Activated T-helper 9 cell treated with anti-CD3 and anti-CD28 coated beads, Interleukin-2, amount 50 U/mL, for 16 hours (primary cell): ENCODE results near the gene AOAH.

ENCODE experiments used
- DNase-seq: peaks from one replicate; pipeline ENCODE4 v3.0.0-alpha.2; 2020; ENCODE audit warnings: low read depth

The AOAH gene

DNA sequence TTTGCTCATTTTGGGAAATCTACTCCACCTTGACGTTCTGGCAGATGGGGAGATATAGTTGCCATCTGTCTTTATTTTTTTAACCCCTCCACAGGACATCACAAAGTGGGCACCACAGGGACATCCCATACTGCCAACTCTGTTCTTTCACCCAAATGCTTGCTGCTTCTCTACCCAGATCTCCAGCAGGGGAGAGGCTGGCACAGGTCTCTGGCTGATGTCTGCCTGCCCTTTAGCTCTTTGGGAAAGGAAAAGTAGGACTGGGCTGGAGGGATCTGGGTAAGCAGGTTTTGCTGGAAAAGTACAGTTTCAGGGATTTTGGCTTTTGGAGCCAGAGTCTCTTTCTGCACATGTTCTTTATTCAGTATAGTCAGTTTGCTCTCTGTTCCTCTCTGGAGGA lies 178.0 kb downstream of the AOAH start:
- no peak for DNase-seq

DNA sequence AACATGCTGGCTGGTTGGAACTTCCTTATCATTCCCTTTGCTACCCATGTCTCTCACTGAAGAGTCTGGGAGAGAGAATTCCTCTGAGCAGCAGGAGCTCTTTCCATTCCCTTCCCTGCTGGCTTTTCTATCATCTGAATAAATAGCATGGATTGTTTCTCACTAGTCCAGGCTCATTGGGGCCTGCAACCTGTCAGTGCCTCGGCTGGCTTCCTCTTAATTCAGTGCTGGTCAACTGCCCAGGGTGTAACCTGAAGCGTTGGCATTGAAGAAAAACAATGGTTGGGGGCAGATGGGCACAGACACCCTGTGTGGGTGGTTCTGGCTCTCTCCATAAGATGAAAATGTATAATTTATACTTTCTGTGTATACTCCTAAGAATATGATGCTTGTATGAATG lies 179.0 kb downstream of the AOAH start:
- no peak for DNase-seq

DNA sequence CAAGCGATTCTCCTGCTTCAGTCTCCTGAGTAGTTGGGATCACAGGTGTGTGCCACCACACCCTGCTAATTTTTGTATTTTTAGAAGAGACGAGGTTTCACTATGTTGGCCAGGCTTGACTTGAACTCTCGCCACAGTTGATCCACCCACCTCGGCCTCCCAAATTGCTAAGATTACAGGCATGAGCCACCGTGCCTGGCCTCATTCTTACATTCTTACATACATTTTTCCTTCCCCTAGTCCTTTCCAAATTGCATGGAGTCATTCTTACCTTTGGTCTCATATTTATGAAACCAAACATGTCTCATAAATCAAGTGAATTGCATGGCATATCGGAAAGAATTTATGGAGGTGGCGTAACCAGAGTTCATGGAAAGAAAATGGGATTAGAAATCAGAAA lies 186.2 kb downstream of the AOAH start:
- no peak for DNase-seq

DNA sequence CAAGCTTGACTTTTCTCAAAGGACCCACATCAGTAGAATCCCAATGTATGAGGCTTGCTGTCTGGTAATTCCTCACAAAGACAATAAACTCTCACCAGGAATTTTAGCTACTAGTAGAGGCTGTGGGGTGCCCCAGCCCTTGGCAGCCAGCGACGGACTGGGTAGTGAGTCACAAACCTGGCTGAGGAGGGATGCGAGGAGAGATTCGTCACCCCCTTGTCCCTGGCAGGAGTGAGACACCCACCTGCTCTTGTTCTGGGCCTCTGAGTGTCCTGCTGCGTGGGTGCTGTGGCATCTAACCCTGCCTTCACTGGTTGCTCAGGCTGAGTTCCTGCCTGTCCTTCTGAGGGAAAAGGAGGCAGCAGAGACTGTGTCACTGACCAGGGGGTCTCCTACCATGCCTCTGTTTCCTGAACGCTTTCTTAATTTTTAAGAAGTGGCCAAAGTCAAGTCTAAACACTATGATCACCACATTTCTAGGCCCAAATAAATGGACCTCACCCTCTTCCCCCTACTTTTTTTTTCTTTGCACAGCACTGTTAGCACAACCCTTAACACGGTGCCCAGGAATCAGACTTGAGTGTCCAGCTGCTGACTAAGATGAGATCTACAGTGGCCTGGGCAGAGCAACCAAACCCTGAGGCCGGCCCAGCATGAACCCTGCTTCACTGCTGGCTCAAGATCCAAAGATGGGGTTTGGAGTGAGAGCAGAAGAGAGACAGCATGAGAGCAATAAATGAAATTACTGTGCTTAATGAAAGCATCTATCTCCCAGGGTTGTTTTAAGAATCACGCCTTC lies 188.2 kb downstream of the AOAH start:
- DNase-seq: no peak

DNA sequence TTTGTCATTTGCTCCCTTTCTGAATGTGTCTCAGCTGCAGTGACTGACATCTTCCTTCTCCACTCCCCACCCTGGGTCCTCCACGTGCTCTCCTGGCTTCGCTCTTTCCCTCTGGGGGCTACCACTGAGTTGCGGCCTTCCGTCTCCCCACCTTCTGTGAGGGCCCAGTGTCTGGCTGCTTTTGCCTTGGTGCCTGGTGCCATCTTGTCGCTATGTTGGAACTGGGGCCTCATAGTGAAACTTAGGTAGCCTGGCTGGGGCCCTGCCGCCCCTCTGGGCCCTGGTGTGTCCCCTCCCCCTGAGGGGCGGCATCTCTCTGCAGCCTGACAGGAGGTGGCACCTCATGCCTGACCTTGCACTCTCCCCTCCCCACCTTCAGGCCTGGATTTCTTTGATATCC lies 190.6 kb downstream of the AOAH start:
- no peak for DNase-seq

DNA sequence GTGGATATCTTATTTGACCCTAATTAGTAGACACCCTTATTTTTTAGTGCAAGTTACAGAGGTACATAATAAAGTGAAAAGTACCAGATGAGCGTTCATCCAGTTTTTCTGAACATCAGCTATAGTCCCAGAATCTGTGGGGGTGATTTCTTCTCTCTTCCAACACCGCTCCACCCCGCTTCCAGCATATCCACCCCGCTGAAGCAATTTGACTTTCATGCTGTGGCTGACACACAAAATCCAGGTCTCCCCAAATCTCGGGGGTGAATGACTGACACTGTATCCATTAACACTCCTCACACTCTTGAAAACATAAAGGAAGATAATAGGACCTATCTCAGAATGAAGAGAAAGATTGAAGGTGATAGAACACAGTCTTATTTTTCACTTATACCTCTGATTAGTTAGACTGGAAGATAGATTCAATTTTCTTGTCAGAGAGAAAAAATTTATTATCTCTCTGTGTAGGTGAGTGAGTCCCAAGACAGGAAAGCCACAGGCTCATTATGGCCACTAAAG lies 191.3 kb downstream of the AOAH start:
- no peak for DNase-seq

DNA sequence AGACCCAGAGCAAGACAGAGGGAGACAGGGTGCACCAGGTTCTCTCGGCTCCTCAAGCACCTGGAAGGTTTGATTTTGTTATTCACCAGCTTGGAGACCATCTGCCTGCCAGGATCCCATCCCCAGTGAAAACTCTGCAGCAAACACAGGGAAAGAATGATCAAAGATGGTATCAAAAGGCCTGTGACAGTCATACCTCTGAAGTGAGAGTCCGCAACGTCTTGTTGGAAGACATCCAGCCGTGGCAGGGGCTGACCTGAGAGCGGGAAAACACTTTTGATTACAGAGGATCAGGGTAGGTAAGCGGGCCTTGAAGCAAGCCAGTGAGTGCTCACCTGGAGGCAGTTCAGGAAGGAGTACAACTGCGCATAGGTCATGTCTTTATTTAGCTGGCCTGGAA lies 192.3 kb downstream of the AOAH start:
- no peak for DNase-seq

DNA sequence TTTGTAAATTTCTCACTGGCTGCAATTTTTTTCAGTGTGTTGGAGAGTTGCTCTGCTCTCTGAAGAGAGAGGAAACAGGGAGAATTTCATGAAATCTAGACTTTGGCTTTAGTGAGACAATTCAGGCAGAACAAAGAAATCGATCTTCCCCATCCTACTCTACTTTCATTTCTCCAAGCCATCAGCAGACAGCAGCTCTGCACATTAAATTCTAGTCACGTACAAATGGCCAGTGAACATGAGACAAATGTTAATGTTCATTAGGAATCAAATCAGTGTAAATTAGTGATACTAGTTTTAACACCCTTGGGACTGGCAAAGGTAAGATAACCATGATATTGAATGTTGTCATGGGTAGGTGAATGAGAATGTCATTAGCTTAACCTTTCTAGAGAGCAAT lies 193.8 kb downstream of the AOAH start:
- no peak for DNase-seq

DNA sequence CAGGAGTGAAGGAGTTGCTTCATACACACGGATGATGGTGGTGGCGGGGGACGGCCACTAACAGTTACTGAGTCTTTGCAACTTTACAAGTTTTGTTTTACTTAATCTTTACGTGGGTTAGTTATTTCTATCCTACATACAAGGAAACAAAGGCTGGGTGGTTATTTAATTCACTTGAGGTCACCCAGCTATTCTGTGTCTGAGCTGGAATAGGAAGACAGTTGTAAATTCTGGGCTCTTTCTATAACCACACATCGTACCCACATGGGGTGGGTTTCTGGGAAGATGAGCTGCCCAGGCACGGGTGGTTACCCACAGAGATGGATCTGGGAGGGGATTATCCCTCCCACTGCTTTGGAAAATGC lies 196.8 kb downstream of the AOAH start:
- DNase-seq: no peak

DNA sequence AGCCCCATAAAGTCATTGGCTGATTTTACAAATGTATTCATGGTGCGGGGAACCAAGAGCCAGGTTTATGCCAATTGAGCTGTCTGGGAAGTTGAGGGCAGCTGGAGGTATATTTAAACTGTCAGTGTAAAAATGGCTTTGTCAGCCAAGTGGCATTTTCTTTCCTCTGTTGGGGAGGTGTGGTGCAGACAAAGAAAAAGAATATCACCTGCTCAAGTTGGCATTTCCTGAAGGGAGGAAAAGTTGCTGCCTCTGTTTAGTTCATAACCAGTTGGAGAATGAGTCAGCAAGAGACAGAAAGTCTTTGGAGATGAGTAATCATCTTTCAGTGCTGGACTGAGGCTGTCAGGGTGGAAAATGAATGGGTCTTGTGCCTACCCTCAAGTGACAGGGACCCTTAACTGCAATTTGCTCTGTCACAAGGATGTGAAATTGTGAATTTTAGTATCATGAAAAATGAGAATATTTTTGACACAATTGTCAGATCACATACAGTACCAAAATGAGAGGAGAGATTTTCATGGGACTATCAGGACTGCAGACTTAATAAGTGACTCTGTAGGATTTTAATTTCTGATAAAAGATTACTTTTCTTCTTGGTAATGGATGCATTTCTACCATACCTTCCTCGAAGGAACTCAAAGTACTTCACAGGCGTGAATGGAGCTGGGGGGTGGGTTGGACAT lies 197.3 kb downstream of the AOAH start:
- DNase-seq: no peak

DNA sequence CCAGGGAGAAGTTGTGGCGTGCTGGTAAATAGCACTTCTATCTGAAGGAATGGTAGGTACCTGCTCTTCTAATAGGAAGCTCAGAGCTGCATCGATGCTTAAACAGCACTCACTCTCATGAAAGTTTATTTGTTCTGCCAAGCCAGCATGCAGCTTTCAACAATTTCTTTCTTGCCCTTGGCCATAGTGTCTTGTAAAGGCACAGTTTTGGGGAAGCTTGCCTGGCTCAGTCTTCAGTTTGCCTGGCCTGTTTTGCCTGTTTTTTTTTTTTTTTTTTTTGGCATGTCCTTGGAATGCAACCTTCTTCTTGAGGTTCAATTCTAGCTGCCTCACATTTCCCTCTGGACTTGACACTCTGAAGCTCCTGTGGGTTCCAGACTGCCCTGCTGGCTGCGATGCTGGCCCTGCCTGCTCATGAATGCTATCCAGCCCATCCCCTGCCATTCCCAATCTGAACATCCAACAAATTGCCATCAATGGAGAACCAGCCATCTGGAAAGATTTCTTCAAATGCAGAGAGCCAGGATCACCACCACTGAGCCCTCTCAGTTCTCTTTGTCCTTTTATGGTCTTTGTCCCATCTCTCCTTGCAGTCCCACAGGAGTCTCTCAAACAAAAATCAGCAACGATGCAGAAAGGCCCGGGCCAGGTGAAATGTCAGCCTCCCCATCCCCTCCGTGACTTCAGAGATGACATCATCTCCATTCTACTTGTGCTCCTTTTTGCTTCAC lies 200.8 kb downstream of the AOAH start:
- no peak for DNase-seq

DNA sequence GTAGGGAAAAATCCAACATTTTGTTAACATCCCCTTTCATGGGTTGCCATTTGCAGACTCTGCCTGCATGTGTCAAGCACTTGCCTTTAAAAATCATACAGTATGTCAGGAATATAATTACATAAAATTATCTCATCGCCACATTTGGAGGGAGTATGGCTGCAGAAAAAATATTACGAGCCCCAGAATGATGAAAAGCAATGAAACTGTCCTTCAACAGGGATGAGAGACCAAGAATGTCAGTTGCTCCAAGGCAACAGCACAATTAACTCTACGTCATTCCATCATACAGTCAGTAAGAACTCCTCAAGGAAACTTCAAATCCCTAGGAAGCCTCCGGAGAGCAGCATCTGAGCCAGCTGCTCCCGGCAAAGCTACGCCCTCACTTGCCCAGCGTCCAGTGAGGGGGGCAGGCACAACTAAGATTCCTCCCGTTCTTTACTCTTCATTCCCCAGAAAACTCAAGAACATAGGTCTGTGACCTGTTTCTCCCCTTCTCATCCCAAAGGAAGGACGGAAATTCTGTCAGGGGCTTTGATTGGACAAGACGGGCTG lies 201.8 kb downstream of the AOAH start:
- no peak for DNase-seq

DNA sequence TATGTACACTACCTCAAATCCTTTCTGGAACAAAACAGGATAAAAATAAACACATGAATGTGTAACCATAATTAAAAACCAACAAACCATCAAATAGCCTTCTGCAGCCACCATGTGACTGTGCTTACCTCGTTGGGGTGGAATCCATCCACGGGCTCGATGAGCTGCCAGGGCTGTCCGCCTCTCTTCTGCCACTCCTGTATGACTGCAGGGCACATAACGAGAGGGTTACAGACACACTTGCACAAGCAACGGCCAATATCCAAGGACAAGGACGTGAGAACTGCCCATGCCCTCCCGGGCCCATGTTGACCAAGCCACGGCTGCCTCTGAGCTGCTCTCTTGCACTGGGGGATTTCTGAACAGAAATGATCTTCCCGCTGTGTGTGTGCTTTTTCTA lies 202.4 kb downstream of the AOAH start:
- DNase-seq: no peak

DNA sequence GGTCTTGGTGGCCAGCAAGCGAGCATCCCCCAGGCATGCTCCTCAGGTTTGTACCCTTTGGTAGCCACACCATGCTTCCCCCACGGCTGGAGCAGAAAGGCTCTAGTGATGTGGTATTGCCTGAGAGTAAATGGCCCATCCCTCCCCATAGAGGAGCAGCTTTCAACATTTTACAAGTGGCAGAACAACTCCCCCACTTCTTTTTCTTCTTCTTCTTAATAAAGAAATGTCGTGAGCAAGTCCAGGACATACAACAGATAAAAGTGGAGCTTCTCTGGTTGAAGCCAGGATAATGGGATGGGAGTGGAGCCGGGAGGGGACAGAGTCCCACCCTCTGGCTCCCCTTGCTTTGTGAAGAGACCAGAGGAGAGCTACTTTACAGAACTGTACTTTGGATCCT lies 203.2 kb downstream of the AOAH start:
- DNase-seq: no peak

DNA sequence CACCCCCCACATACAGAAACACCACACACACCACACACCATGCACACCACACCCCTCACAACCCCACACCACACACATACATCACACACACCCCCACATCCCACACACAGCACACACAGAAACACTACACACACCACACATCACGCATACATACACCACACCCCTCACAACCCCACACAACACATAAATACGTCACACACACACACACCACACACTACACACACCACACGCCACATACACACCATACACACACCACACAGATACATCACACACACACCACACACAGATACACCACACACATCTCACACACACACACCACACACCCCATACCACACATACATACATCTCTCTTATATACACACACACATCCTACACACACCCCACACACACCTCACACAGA lies 208.4 kb downstream of the AOAH start:
- DNase-seq: no peak

DNA sequence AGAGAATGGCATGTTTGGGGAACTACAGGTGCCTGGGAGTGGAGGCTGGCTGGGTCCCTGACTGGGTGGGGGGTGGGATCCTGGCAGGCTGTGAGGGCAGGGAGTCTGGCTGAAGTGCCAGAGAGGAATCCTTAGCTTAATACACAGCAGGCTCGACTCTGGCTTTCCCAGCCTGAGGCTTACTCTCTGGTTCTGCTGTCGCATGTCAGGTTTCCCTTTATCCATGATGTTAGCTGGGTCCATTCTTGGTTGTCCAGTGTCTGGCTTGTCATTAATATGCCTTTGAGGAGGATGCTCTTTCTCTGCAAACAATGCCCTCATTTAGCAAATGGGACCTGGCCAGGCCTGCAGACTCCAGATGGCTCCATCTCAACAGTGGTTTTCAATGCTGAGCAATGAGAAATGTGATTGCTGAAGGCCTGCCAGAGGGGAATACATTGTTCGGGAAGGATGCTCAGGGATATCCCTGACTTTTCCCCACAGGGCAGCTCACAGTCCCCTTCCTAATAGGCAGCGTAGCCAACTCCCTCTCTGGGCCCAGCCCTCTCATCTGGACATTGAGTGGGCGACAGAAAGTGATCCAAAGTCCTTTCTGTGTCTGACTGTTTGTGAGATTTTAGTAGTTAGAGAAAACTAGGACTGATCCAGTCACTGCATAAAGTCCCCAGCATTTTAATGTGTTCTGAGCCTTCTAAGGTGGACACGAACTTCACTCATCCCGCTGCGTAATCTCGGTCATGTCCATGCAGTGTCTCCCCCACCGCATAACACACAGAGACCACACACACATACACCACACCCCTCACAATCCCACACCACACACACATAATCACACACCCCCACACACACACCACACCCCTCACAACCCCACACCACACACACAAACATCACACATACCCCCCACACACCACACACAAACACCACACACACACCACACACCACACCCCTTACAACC lies 209.7 kb downstream of the AOAH start:
- DNase-seq: no peak

DNA sequence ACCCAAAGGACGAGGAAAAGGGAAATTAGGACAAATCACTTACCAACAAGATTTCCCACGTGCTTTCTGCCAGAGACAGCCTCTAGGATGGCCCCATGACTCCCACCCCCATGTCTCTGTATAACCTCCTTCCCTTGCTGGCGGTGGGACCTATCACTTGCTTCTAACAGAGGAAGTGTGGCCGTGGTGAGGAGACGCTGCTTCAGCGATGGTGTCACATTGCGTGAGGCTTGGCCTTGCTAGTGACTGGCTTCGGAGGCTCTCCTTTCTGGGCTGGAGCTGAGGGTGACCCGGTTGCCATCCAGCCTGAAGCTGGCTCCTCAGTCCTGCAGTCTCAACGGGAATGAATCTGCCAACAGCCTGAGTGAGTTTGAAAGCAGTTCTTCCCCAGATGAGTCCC lies 210.9 kb downstream of the AOAH start:
- no peak for DNase-seq

DNA sequence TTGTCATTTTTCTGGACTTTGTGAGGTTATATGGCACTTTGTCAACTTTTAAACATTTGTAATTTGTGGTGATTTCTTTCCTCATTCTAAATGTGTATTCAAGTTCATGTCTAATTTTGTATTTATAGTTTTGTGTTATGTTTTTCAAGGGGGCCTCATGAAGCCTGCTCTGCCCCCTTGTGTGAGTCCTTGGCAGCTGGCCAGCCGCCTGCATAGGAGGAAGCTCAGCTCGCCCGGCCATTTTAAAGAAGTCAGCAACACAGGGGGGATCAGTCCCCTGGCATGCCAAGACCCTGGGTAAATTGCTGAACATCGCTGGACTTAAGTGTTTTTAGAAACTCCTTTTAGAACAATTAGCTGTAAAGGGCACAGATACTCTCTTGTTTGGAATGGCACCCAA lies 211.7 kb downstream of the AOAH start:
- no peak for DNase-seq

DNA sequence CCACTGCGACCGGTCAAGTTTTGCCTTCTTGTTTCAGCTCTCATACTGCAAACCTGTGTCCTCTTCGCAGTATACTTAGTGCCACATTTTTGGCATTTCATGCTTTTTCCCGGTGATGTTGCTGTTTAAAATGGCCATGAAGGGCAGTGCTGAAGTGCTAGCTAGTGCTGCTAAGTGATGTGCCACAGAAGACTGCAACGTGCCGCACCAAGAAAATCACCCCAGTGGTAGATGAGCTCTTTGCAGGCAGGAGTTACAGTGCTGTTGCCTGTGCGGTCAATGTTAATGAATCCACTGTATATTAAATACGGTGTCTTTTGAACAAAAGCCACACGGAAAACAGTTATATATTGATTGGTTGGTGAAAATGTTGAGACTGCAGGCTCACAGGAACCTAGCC lies 214.3 kb downstream of the AOAH start:
- DNase-seq: no peak

DNA sequence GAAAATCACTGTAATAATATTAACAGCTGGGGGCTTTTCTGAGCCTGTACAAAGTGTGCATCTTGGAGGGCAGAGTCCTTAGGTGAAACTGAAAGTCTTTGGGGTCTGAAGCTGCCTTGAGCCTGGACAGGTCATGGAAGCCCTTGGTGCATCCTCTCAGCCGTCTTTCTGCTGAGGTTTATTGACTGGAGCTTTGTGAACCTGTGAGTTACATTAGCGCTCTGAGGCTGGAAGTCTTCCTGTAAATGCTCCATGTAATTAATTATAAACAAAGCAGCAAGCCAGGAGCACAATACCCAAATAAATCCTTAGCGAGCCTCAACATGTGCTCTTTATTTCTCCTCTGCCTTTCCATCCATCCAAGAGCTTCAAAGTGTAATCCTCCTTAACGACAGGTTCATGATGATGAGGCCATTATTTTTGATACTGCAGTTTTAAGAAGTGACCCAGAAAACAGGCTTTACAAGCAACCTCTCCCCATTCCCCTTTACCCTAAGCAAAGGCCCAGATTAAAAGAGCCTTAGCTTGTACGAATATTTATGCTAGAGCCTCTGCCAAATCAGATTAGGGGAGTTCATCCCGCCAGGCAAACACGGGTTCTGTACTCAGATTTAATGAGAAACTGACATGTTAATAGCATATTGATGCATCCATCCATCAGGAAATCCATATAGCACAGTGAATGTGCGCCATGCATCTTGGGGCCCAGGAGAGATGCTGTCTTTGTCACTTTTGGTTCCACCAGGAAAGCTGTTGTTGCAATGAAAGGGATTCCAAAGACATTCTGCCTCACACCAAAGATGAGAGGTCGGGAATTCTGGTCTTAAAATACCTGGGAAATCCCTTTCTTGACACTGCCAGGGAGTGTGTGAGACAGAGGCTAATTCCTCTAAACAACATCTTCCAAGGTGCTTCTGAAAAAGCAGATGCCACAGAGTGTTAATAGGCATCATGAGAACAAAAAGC lies 216.5 kb downstream of the AOAH start:
- no peak for DNase-seq
